SH-SY5Y (cell line): Measurements from ENCODE around the gene ATP9A.

Experiments
- GATA2 ChIP-seq: IDR thresholded peaks from 2 replicates; pipeline ENCODE4 v1.6.1; 2011; ENCODE audit warnings: mild to moderate bottlenecking, low read depth, low read length
- GATA3 ChIP-seq: IDR thresholded peaks from 2 replicates; pipeline ENCODE4 v1.6.1; 2011; ENCODE audit warnings: low read depth, mild to moderate bottlenecking, low read length, moderate library complexity

Gene ATP9A

DNA sequence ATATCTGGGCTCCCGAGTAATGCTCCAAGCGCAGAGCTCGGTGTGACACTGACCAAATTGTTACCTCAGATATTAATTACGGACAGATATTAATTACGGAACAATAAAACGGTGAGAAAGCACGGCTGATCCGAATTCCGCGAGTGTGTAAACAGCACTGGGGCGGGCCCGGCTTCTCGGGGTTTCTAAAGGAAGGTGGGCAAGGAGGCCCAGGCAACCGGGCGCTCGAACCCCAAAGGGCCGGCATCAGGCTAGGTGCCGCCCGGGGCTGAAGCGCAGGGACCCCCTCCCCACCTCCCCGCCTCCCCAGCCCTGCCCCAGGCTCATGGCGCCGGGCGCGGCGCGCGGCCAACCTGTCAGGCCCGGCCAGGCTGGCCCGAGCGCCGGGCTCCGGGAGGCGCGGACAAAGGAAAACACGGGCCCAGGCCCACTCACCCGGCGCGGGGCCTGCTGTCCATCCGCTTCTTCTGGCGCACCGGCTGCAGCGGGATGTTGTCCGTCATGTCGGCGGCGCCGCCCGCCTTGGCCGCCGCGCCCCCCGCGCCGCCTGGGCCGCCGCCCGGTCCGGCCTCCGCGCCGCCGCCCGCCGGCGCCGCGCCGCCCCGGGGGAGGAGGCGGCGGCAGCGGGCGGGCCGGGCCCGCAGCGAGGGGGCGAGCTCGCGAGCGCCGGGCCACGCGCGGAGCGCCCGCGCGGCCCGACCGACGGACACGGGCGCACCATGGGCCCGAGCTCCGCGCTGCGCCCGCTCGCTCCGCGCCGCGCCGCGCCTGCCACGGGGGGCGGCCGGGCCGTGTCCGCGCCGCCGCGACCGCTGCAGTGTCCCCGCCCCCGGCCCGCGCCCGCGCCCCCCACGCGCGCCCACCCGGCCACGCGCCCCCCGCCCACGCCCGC lies at the start of gene ATP9A:
ATP9A (minus strand) TSS at position 524 of the 892 bp plus-strand sequence; CDS start at position 503, 21 bp downstream.
- no peak for TF ChIP-seq GATA2
- no peak for TF ChIP-seq GATA3

GRCh38 chr20:51815383-51816076 lies 47.3 kb upstream of the ATP9A start:
- no peak for TF ChIP-seq GATA3
- no peak for TF ChIP-seq GATA2

DNA sequence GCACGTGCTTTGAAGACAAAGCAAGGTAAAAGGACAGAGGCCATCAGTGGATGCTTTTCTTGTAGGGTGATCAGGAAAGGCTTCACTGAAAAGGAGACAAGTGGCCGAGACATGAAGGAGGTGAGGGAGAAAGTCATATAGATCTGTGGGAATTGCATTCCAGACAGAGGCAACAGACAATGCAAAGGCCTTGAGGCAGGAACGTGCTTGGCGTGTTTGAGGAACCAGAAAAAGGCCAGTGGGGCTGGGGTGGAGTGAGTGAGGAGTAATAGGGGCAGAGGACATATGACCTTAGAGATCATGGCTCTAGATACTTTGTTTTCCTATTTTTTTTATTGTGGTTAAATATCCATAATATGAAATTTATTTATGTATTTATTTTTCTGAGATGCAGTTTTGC lies 44.7 kb upstream of the ATP9A start:
- TF ChIP-seq GATA3 (no peak), GATA2 (no peak)

DNA sequence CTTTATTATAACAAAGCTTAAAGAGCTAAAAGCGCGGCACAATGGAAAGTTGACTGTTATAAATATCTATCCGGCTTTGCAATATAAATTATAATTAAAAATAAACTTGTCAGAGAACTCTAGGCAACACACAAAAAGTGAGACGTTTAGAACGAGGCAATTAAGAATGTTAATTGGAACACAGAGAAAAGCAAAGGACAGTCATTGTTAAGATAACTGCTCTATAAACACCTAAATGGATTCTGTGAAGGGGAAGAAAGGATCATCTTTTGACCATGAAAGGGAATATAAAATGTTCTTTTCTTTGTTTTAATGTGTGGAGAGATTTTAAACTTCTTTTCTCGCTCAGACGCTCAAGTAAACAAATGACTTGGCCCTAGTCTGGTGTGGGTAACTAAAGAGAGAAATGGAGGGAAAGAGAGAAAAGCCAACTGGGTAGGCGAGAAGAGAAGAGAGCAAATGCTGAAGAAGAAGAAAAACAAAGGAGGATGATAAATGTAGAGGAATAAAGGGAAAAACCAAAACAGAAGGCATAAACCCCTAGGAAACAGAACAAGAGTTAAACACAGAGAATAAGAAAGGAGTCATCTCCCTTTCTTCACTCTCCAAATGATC lies 43.4 kb upstream of the ATP9A start:
- TF ChIP-seq GATA3: no peak
- no peak for TF ChIP-seq GATA2

DNA sequence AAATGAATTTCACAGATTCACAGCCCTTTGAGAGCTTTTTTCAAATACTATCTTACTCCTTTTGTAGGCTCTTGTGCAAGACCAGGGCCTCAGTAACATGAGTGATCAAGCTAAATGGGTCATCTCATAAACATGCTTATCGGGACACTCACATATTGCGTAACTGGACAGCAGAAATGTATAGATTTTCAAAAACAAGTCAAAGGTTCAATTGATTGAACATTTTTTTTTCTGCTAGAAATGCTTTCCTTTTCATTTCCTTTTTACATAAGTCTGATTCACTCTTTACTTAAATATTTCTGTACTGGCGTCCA lies 42.8 kb upstream of the ATP9A start:
- TF ChIP-seq GATA3: no peak
- TF ChIP-seq GATA2: no peak

- TF ChIP-seq GATA3: no peak
These were observed 42.2 kb upstream of the ATP9A start for GRCh38 chr20:51810155-51811041.

DNA sequence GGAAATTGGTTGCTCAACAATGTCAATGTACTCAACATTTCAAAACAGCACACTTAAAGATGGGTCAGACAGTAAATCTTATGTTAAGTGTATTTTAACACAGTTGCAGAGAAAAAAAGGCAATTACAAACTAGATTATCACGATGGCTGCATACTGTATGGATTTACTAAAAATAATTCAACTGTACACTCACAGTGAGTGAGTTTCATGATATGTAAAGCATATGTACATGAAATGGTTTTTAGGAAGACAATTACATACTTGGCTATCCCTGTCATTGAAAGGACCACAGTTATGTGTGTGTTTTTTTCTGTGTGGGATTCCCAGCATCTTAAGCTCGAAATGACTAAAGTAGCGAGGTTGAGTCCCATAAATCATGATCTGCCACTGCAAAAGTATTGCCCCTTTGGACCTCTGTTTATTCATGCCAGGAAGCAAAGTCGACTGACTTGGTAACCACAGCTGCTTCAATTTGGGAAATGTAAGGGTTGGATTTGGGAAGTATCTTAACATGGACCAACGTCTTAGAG lies 39.6 kb upstream of the ATP9A start:
- TF ChIP-seq GATA3 (no peak), GATA2 (no peak)

DNA sequence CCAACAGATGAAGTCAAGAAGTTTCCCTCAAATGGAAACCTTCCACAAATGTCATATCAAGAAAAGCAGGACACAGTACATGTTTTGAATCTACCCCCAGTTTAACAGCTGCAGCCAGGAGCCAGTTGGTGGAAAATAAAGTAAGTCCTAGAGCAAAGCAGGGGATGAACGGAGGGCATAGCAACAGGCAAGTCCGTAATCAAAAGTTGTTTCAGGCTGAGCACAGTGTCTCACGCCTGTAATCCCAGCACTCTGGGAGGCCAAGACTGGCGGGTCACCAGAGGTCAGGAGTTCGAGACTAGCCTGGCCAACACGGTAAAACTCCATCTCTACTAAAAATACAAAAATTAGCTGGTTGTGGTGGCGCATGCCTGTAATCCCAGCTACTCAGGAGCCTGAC lies 36.6 kb upstream of the ATP9A start:
- TF ChIP-seq GATA3 (no peak), GATA2 (no peak)

DNA sequence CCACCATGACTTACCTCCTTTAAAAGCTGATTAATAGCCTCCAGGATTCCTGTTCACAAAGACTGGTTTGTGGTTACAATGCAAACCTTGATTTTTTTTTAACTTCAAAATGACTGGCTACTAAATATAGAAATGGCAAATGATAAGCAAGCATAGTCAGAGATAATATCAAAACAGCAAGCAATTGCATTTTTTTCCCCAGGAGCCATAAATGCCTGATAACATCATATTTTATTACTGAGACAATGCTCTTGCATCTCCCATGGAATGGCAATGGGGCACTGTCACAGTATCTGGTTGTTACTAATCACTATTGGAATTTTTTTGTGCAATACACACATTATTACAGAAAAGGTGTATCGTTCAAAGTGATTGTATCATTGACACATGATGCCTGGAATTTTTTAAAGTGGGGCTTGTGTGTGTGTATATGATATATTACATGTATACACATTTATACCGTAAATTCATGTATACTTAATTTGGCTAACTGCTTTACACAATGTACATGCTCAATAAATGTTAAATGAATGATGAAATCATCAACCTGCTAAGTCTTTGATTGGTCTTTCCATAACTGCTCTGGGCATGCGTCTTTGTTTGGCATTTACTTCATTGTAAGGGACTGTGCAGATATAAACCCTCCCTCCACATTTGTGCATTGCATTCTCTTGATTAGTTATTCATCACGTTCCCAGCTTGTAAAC lies 35.1 kb upstream of the ATP9A start:
- TF ChIP-seq GATA2 (peak; percentile 25; the same call in 1 of the 2 replicates), GATA3 (peak; percentile 29; the same call in 1 of the 2 replicates)

DNA sequence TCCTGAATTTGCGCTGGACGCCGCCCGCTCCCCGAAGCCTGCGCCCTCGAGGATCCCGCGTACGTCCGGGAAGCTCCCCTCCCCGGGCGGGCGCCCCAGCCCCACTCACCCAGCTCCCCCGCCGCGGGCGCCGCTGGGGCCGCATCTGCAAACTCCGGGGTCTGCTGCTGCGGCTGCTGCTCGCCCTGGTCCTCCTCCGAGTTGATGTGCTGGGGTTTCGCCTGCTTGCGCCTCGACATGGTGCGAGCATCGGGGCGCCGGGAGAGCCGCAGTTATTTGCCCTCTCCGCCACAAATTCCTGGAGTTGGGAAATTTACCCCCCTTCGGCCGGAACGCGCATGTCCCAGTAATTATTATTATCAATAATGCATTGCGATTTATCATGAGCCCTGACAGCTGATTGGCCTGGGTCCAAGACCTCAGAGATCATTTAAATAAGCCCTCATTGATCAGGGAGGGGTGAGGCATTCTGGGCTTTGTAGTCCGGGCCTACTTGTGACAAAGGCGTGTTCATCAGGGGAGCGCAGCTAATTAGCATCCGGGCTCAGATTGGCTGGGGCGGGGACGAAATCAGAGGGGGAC lies 34.1 kb upstream of the ATP9A start, which contains the start of gene SALL4:
SALL4 (minus strand) TSS at position 352 of the 582 bp plus-strand sequence; CDS start at position 239, 113 bp downstream.
- no peak for TF ChIP-seq GATA3
- no peak for TF ChIP-seq GATA2

DNA sequence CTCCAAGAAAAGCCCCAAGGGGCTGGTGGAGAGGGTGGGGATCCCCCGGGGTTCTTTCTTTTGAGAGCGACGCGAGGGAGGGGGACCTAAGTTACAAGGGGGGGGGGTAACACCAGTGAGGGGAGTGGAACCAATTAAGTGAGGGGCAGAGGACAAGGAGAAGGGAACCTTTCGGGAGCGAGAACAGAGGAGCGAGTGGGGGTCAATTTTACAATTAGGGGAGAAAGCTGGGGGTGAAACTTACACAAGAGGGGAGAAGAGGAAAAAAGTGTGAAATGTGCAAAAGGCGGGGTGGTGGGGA lies 33.6 kb upstream of the ATP9A start:
- TF ChIP-seq GATA3: no peak
- no peak for TF ChIP-seq GATA2

DNA sequence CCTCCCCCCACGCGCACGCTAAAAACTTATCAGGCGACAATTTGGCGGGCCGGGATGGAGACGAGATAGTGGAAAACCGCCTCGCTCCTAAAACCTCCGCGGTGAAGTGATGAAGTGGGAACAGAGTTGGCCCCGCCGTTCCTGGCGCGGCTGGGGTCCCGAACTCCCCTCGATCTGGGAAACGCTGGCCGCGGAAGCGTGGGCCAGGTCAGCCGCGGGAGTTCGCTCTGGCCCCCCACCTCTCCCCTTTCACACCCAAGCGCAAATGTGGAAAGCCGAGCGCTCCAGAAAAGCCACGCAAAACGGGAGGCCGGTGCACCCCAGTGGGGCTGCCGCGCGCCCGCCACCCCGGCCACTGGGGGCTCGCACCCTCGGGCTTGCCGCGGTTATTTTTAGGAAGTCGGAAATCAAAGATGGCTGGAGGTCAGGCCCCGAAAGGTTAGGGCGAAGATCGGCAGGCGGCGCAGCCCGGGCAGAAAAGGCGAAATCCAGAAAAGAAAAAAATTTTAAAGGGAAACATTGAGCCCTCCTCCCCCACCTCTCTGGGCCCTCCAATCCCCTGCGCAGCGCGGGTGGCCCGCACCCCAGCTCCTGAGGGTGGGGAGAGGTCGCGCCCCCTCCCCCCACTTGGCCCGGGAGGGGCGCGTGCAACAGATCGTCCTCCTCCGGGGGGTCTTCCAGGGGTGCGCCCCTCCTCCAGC lies 33.1 kb upstream of the ATP9A start:
- TF ChIP-seq GATA2 (no peak), GATA3 (no peak)
